GM23338 (cell line): ENCODE measurements around the gene CENPX. TPM values are rescaled to one million over a fixed set of nuclear protein-coding genes. Genes with fewer than 3 reads are reported as not detected.

Experiments
- ATAC-seq: fragments of 200-7000 bp; cut with Tn5 transposase; 3 replicates; pipeline ENCODE4 v1.9.1; 2020
- DNase-seq: peaks from one replicate; pipeline ENCODE4 v3.0.0-alpha.2; 2015; ENCODE audit warnings: low spot score
- H2AFZ ChIP-seq: fragments of 200-600 bp; sonication (generic); 2 replicates; pipeline ENCODE4 v1.8.0; 2016; ENCODE audit warnings: antibody characterized with exemption, mild to moderate bottlenecking, moderate library complexity
- H3F3A ChIP-seq: fragments of 200-600 bp; sonication (generic); replicated peaks from 2 replicates; pipeline ENCODE4 v1.8.0; 2017; ENCODE audit warnings: antibody characterized with exemption, mixed run types, low read depth
- H3K27ac ChIP-seq: fragments of 200-600 bp; sonication (generic); 2 replicates; pipeline ENCODE4 v1.6.1; 2016; ENCODE audit warnings: low read depth
- H3K27me3 ChIP-seq: fragments of 200-600 bp; sonication (generic); 2 replicates; pipeline ENCODE4 v1.8.0; 2016; ENCODE audit warnings: mild to moderate bottlenecking, mixed run types, moderate library complexity; ENCODE audit not compliant: insufficient read depth
- H3K36me3 ChIP-seq: fragments of 200-600 bp; sonication (generic); 2 replicates; pipeline ENCODE4 v1.8.0; 2016; ENCODE audit warnings: mild to moderate bottlenecking; ENCODE audit not compliant: insufficient read depth
- H3K4me1 ChIP-seq: fragments of 200-600 bp; sonication (generic); 2 replicates; pipeline ENCODE4 v1.8.0; 2016; ENCODE audit warnings: mild to moderate bottlenecking, moderate library complexity; ENCODE audit not compliant: insufficient read depth
- H3K4me2 ChIP-seq: fragments of 200-600 bp; sonication (generic); 2 replicates; pipeline ENCODE4 v1.7.1; 2017; ENCODE audit warnings: mixed run types
- H3K4me3 ChIP-seq: fragments of 200-600 bp; sonication (generic); 2 replicates; pipeline ENCODE4 v1.6.1; 2016; ENCODE audit warnings: mixed run types
- H3K79me2 ChIP-seq: fragments of 200-600 bp; sonication (generic); replicated peaks from 2 replicates; pipeline ENCODE4 v1.8.0; 2017; ENCODE audit warnings: mild to moderate bottlenecking; ENCODE audit not compliant: insufficient read depth
- H3K9me2 ChIP-seq: fragments of 200-600 bp; sonication (generic); 2 replicates; pipeline ENCODE4 v1.8.0; 2017; ENCODE audit not compliant: insufficient read depth
- H4K20me1 ChIP-seq: fragments of 200-600 bp; sonication (generic); replicated peaks from 2 replicates; pipeline ENCODE4 v1.8.0; 2017; ENCODE audit warnings: mild to moderate bottlenecking; ENCODE audit not compliant: insufficient read depth
- H3K27ac Mint-ChIP-seq: 2 replicates; pipeline ENCODE4 v1.8.0; 2020; ENCODE audit warnings: inconsistent platforms, mild to moderate bottlenecking, moderate library complexity, mixed read lengths
- H3K27me3 Mint-ChIP-seq: 3 replicates; pipeline ENCODE4 v1.8.0; 2022; ENCODE audit warnings: low read depth, mild to moderate bottlenecking, moderate library complexity, mixed read lengths, inconsistent platforms; ENCODE audit not compliant: insufficient read depth, poor library complexity
- H3K36me3 Mint-ChIP-seq: 3 replicates; pipeline ENCODE4 v1.8.0; 2021; ENCODE audit warnings: low read depth, mild to moderate bottlenecking, inconsistent platforms, moderate library complexity, mixed read lengths
- H3K4me1 Mint-ChIP-seq: 3 replicates; pipeline ENCODE4 v1.8.0; 2020; ENCODE audit warnings: mild to moderate bottlenecking, inconsistent platforms, mixed read lengths
- H3K4me3 Mint-ChIP-seq: 3 replicates; pipeline ENCODE4 v1.8.0; 2021; ENCODE audit warnings: moderate library complexity, mild to moderate bottlenecking, inconsistent platforms, mixed read lengths
- H3K9me3 Mint-ChIP-seq: 3 replicates; pipeline ENCODE4 v1.8.0; 2020; ENCODE audit warnings: moderate library complexity, mild to moderate bottlenecking, inconsistent platforms, mixed read lengths
- CREB1 ChIP-seq: fragments of 250-450 bp; sonication (Bioruptor Pico); IDR thresholded peaks from 2 replicates; pipeline ENCODE4 v1.5.0; 2020; ENCODE audit warnings: low read depth, mild to moderate bottlenecking, moderate library complexity
- CTCF ChIP-seq, 2 experiments: fragments of 200-600 bp in 1 of 2; sonication (generic) in 1 of 2; conservative IDR thresholded peaks; 2 replicates each; pipeline versions ENCODE4 v1.5.1 to v1.6.1; 2016 to 2017; ENCODE audit warnings: antibody characterized with exemption in 2 of 2, low read depth in 2 of 2, mild to moderate bottlenecking in 2 of 2, moderate library complexity in 1 of 2
- ETS1 ChIP-seq: IDR thresholded peaks from 2 replicates; pipeline ENCODE4 v1.6.1; 2016; ENCODE audit warnings: antibody characterized with exemption
- EZH2 ChIP-seq: fragments of 200-600 bp; sonication (generic); IDR thresholded peaks from one replicate; pipeline ENCODE4 v1.8.0; 2017; ENCODE audit warnings: antibody characterized with exemption, mild to moderate bottlenecking, low read depth; ENCODE audit not compliant: unreplicated experiment
- NANOG ChIP-seq: IDR thresholded peaks from 2 replicates; pipeline ENCODE4 v1.6.1; 2016; ENCODE audit warnings: antibody characterized with exemption, borderline replicate concordance
- REST ChIP-seq: IDR thresholded peaks from one replicate; pipeline ENCODE4 v1.6.1; 2018; ENCODE audit warnings: antibody characterized with exemption; ENCODE audit not compliant: unreplicated experiment
- ZNF114 ChIP-seq: fragments of 250-450 bp; sonication (Bioruptor Pico); IDR thresholded peaks from 2 replicates; pipeline ENCODE4 v1.5.0; 2020; ENCODE audit warnings: mild to moderate bottlenecking, moderate library complexity
- ZNF331 ChIP-seq: fragments of 250-450 bp; sonication (Bioruptor Pico); IDR thresholded peaks from 2 replicates; pipeline ENCODE4 v1.5.0; 2020; ENCODE audit warnings: low read depth, mild to moderate bottlenecking, moderate library complexity
- polyA plus RNA-seq: library from polyadenylated mRNA; unstranded; fragments of >200 nt; fragmentation: Nextera tagmentation; extraction: Ambion mirVana; gene quantifications from 2 replicates; pipeline ENCODE4 v1.2.1, GENCODE V29; 2016
- total RNA-seq: library from RNA; depleted of rRNA; stranded (reverse); fragments of >200 nt; shearing (Covaris generic); gene quantifications from 2 replicates; pipeline ENCODE4 v1.2.3, GENCODE V29; 2014

Gene CENPX
- total and polyA plus RNA-seq, 2 experiments from 2014 or later: 114 to 157 TPM

GRCh38 chr17:82050761-82051641 is 28.3 kb upstream of the CENPX start:
- H3K4me1 Mint-ChIP-seq: no peaks in the 10 kb centered on the region; the same call in 2 of the 3 replicates
- H3K27me3 ChIP-seq: no peaks in the 10 kb centered on the region
- peak; percentile 41 for ATAC-seq
- DNase-seq: no peak
- H3K79me2 ChIP-seq: peaks cover 9% of the 10 kb centered on the region; the same call in 1 of the 2 replicates
- H3K36me3 Mint-ChIP-seq: peaks cover 18% of the 10 kb centered on the region
- 0 out of 2 replicates have a peak, but pooled peaks cover 6% of the 10 kb centered on the region for H3F3A ChIP-seq
- H3K4me1 ChIP-seq: no peaks in the 10 kb centered on the region
- H4K20me1 ChIP-seq: peaks cover 8% of the 10 kb centered on the region; the same call in 1 of the 2 replicates
- no peak for TF ChIP-seq NANOG
- no peak for TF ChIP-seq CREB1 (CRISPR knock-in tag)
- TF ChIP-seq EZH2: no peak
- H3K9me3 Mint-ChIP-seq: no peaks in the 10 kb centered on the region
- peak overlapping the region; percentile 89 for H3K4me2 ChIP-seq
- H3K27ac ChIP-seq: no peak overlapping the region
- no peaks in the 10 kb centered on the region for H3K9me2 ChIP-seq
- H3K4me3 Mint-ChIP-seq: peak overlapping the region; percentile 86
- no peak overlapping the region for H2AFZ ChIP-seq
- H3K27ac Mint-ChIP-seq: no peak overlapping the region
- H3K36me3 ChIP-seq: peaks cover under 1% of the 10 kb centered on the region; the same call in 1 of the 2 replicates
- H3K4me3 ChIP-seq: peak overlapping the region; percentile 74
- H3K27me3 Mint-ChIP-seq: peaks cover 13% of the 10 kb centered on the region

GRCh38 chr17:82050152-82050760 is 27.6 kb upstream of the CENPX start:
- Histone ChIP-seq H3K9me2 (no peaks in the 10 kb centered on the region), H2AFZ (no peak overlapping the region), H3K27me3 (no peaks in the 10 kb centered on the region), H3F3A (0 out of 2 replicates have a peak, but pooled peaks cover 6% of the 10 kb centered on the region), H4K20me1 (peaks cover 8% of the 10 kb centered on the region; the same call in 1 of the 2 replicates), H3K27ac (no peak overlapping the region), H3K4me2 (peak overlapping the region; percentile 89; the same call in 1 of the 2 replicates), H3K4me1 (no peaks in the 10 kb centered on the region), H3K4me3 (peak overlapping the region; percentile 74; the same call in 1 of the 2 replicates), H3K36me3 (no peaks in the 10 kb centered on the region), H3K79me2 (peaks cover 9% of the 10 kb centered on the region; the same call in 1 of the 2 replicates)
- Mint-ChIP-seq H3K36me3 (peaks cover 14% of the 10 kb centered on the region), H3K27ac (no peak overlapping the region), H3K4me1 (no peaks in the 10 kb centered on the region; the same call in 2 of the 3 replicates), H3K9me3 (no peaks in the 10 kb centered on the region), H3K4me3 (peak overlapping the region; percentile 86), H3K27me3 (peaks cover 13% of the 10 kb centered on the region)
- DNase-seq (no peak), ATAC-seq (no peak)
- no peak for TF ChIP-seq CREB1 (CRISPR knock-in tag)
- no peak for TF ChIP-seq CTCF (conservative IDR thresholded peaks at IDR 0.05; ENCODE audit: low read depth in 2 of 2)
- no peak for TF ChIP-seq NANOG
- TF ChIP-seq ZNF114: no peak
- TF ChIP-seq REST: no peak
- TF ChIP-seq ETS1: no peak
- TF ChIP-seq ZNF331 (CRISPR knock-in tag): no peak
